Measurements from ENCODE around the gene PCDHGB7. TPM values are rescaled to one million over a fixed set of nuclear protein-coding genes. Genes with fewer than 3 reads are reported as not detected.

The PCDHGB7 gene
- total RNA-seq, 1 donor from 2014 or later = 22.4 TPM

DNA sequence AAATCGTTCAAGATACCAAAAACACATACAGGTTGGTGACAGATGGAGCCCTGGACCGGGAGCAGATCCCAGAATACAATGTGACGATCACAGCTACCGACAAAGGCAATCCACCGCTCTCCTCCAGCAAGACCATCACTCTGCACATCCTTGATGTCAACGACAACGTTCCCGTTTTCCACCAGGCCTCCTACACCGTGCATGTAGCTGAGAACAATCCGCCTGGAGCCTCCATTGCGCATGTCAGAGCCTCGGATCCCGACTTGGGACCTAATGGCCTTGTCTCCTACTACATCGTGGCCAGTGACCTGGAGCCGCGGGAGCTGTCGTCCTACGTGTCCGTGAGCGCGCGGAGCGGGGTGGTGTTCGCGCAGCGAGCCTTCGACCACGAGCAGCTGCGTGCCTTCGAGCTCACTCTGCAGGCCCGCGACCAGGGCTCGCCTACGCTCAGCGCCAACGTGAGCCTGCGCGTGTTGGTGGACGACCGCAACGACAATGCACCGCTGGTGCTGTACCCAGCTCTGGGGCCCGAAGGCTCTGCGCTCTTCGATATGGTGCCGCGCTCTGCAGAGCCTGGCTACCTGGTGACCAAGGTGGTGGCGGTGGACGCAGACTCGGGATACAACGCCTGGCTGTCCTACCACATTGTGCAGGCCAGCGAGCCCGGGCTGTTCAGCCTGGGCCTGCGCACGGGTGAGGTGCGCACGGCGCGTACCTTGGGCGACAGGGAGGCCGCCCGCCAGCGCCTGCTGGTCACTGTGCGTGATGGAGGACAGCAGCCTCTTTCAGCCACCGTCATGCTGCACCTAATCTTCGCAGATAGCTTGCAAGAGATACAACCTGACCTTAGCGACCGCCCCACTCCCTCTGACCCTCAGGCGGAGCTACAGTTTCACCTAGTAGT lies 45.7 kb upstream of the PCDHGB7 start:
- Histone ChIP-seq H3K4me3 (ENCODE audit: insufficient read depth, low read depth, low read length) (no peak overlapping the region), H4K20me1 (ENCODE audit: insufficient read depth, low read length) (no peaks in the 10 kb centered on the region), H3K27ac (ENCODE audit: low read depth, low read length) (no peak overlapping the region), H2AFZ (ENCODE audit: low read depth, low read length) (no peak overlapping the region), H3K9me3 (ENCODE audit: insufficient read depth, low read depth, low read length) (peaks cover 50% of the 10 kb centered on the region), H3K27me3 (ENCODE audit: insufficient read depth, low read length) (no peaks in the 10 kb centered on the region), H3K4me2 (ENCODE audit: low read length) (no peak overlapping the region), H3K36me3 (ENCODE audit: insufficient read depth, low read length) (no peaks in the 10 kb centered on the region), H3K4me1 (ENCODE audit: insufficient read depth, low read length) (no peaks in the 10 kb centered on the region), H3K9ac (ENCODE audit: low read length) (no peak overlapping the region), H3K79me2 (ENCODE audit: insufficient read depth, low read length) (no peaks in the 10 kb centered on the region)
- peaks cover 7% of the 10 kb centered on the region for H3K36me3 Mint-ChIP-seq (ENCODE audit: low read depth, unreplicated experiment)
- peaks cover 25% of the 10 kb centered on the region for H3K9me3 Mint-ChIP-seq (ENCODE audit: unreplicated experiment)
- DNase-seq (ENCODE audit: low read depth) = no peak
- H3K27ac Mint-ChIP-seq (ENCODE audit: unreplicated experiment) = no peak overlapping the region
- no peak for FAIRE-seq
- no peaks in the 10 kb centered on the region for H3K4me1 Mint-ChIP-seq (ENCODE audit: low read depth, unreplicated experiment)
- H3K27me3 Mint-ChIP-seq (ENCODE audit: low read depth, unreplicated experiment) = no peaks in the 10 kb centered on the region
- no peak overlapping the region for H3K4me3 Mint-ChIP-seq (ENCODE audit: unreplicated experiment)
- TF ChIP-seq EZH2 (IDR thresholded peaks at IDR 0.05; ENCODE audit: insufficient read depth, low read length) = no peak
- TF ChIP-seq, protein P1, sequence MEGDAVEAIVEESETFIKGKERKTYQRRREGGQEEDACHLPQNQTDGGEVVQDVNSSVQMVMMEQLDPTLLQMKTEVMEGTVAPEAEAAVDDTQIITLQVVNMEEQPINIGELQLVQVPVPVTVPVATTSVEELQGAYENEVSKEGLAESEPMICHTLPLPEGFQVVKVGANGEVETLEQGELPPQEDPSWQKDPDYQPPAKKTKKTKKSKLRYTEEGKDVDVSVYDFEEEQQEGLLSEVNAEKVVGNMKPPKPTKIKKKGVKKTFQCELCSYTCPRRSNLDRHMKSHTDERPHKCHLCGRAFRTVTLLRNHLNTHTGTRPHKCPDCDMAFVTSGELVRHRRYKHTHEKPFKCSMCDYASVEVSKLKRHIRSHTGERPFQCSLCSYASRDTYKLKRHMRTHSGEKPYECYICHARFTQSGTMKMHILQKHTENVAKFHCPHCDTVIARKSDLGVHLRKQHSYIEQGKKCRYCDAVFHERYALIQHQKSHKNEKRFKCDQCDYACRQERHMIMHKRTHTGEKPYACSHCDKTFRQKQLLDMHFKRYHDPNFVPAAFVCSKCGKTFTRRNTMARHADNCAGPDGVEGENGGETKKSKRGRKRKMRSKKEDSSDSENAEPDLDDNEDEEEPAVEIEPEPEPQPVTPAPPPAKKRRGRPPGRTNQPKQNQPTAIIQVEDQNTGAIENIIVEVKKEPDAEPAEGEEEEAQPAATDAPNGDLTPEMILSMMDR (IDR thresholded peaks at IDR 0.05; ENCODE audit: insufficient read depth, low read depth, low read length) = no peak

DNA sequence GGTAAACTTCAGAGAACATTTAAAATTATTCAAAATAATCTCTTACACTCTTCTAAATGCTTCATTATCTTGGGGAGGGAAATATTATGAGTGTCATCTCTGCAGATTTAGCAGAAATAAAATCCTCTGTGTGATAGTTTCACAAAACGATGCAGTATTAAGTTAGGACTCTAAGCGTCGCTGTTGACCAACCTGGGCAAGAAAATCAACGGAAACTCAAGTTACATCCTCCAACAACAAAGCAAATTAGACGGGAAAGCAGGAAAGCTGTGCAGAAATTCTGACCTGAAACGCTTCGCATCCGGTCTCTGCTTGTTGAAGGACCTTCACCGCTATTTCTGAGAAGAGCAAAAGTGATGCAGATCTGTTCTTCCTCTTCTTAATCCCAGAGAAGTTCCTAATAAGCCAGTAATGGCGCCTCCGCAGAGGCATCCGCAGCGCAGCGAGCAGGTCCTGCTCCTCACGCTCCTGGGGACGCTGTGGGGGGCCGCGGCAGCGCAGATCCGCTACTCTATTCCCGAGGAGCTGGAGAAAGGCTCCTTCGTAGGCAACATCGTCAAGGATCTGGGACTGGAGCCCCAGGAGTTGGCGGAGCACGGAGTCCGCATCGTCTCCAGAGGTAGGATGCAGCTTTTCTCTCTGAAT lies 43.7 kb upstream of the PCDHGB7 start, which contains the start of gene PCDHGA6:
TSS of gene PCDHGA6 (plus strand) at position 219 of the 645 bp plus-strand sequence. CDS start at position 412, 193 bp downstream.
- peak; percentile 6 for DNase-seq (ENCODE audit: low read depth)
- Histone ChIP-seq H3K27me3 (ENCODE audit: insufficient read depth, low read length) (no peaks in the 10 kb centered on the region), H3K9ac (ENCODE audit: low read length) (peak within 1 kb of the TSS; percentile 22), H2AFZ (ENCODE audit: low read depth, low read length) (peak within 1 kb of the TSS; percentile 76), H4K20me1 (ENCODE audit: insufficient read depth, low read length) (no peaks in the 10 kb centered on the region), H3K9me3 (ENCODE audit: insufficient read depth, low read depth, low read length) (peaks cover 52% of the 10 kb centered on the region), H3K4me3 (ENCODE audit: insufficient read depth, low read depth, low read length) (peak within 1 kb of the TSS; percentile 49), H3K79me2 (ENCODE audit: insufficient read depth, low read length) (no peaks in the 10 kb centered on the region), H3K36me3 (ENCODE audit: insufficient read depth, low read length) (no peaks in the 10 kb centered on the region), H3K4me2 (ENCODE audit: low read length) (peak within 1 kb of the TSS; percentile 72), H3K4me1 (ENCODE audit: insufficient read depth, low read length) (no peaks in the 10 kb centered on the region), H3K27ac (ENCODE audit: low read depth, low read length) (no peak within 1 kb of the TSS)
- peaks cover 31% of the 10 kb centered on the region for H3K9me3 Mint-ChIP-seq (ENCODE audit: unreplicated experiment)
- TF ChIP-seq, protein P1 (IDR thresholded peaks at IDR 0.05; ENCODE audit: insufficient read depth, low read depth, low read length) = peak; percentile 49
- no peak for TF ChIP-seq EZH2 (IDR thresholded peaks at IDR 0.05; ENCODE audit: insufficient read depth, low read length)
- H3K36me3 Mint-ChIP-seq (ENCODE audit: low read depth, unreplicated experiment) = peaks cover 7% of the 10 kb centered on the region
- H3K4me3 Mint-ChIP-seq (ENCODE audit: unreplicated experiment) = no peak within 1 kb of the TSS
- no peaks in the 10 kb centered on the region for H3K27me3 Mint-ChIP-seq (ENCODE audit: low read depth, unreplicated experiment)
- H3K27ac Mint-ChIP-seq (ENCODE audit: unreplicated experiment) = no peak within 1 kb of the TSS
- no peaks in the 10 kb centered on the region for H3K4me1 Mint-ChIP-seq (ENCODE audit: low read depth, unreplicated experiment)
- no peak for FAIRE-seq

All from astrocyte (in vitro differentiated cells and primary cell).